ENCODE measurements around the gene MEX3C.

- TF ChIP-seq CTCF (IDR thresholded peaks at IDR 0.05; ENCODE audit: poor library complexity, severe bottlenecking): no peak
- no peak for TF ChIP-seq TAF1 (IDR thresholded peaks at IDR 0.05; ENCODE audit: low read depth)
- TF ChIP-seq POLR2AphosphoS5 (IDR thresholded peaks at IDR 0.05): no peak
- no peak for TF ChIP-seq REST (IDR thresholded peaks at IDR 0.05; ENCODE audit: borderline replicate concordance)
- TF ChIP-seq MXI1 (conservative IDR thresholded peaks at IDR 0.05; ENCODE audit: poor library complexity, severe bottlenecking): no peak
These were observed 68.9 kb downstream of the MEX3C start for GRCh38 chr18:51128533-51128932.

Data from neural cell (in vitro differentiated cells).